ENCODE results near the gene TMEM132C. TPM values are rescaled to one million over a fixed set of nuclear protein-coding genes. Genes with fewer than 3 reads are reported as not detected.

Gene TMEM132C
- total and polyA plus RNA-seq, 11 donors, result 0.05 to 5.9 (median 0.85) TPM

- no peak overlapping the region for H3K27ac ChIP-seq
- no peaks in the 10 kb centered on the region for H3K4me1 ChIP-seq
- 90 to 92% (median 91%) methylated on average over 3 of the region's 3 CpGs for WGBS, 4 donors
- H3K4me3 ChIP-seq, result no peak overlapping the region
- H3K27me3 ChIP-seq, result no peaks in the 10 kb centered on the region
- no peak for ATAC-seq
- DNase-seq, result no peak
- H3K36me3 ChIP-seq, result no peaks in the 10 kb centered on the region
- no peaks in the 10 kb centered on the region for H3K9me3 ChIP-seq
- intact Hi-C loops (cut with DNase I), result no loop called here
- TF ChIP-seq CTCF (IDR thresholded peaks at IDR 0.05) (no peak), POLR2A (IDR thresholded peaks at IDR 0.05) (no peak)
Observed at GRCh38 chr12:128450810-128451209, 183.8 kb downstream of the TMEM132C start.

- Histone ChIP-seq H3K9me3 (no peaks in the 10 kb centered on the region), H3K36me3 (no peaks in the 10 kb centered on the region), H3K4me3 (no peak overlapping the region), H3K4me1 (no peaks in the 10 kb centered on the region), H3K27ac (no peak overlapping the region), H3K27me3 (no peaks in the 10 kb centered on the region)
- WGBS, 4 donors, result 29 to 40% (median 32%) methylated on average over 5 of the region's 5 CpGs
- ATAC-seq (peak in 1 of 4 donors; percentile 39), DNase-seq (no peak)
- no peak for TF ChIP-seq POLR2A (IDR thresholded peaks at IDR 0.05)
- no peak for TF ChIP-seq CTCF (IDR thresholded peaks at IDR 0.05)
- intact Hi-C loops (cut with DNase I), result no loop called here
Observed at GRCh38 chr12:128455851-128456250, 188.9 kb downstream of the TMEM132C start.

- no peaks in the 10 kb centered on the region for H3K36me3 ChIP-seq
- H3K27ac ChIP-seq, result no peak overlapping the region
- H3K27me3 ChIP-seq, result no peaks in the 10 kb centered on the region
- no peaks in the 10 kb centered on the region for H3K9me3 ChIP-seq
- TF ChIP-seq POLR2A (IDR thresholded peaks at IDR 0.05) (no peak), CTCF (IDR thresholded peaks at IDR 0.05) (no peak)
- intact Hi-C loops (cut with DNase I), result no loop called here
- DNase-seq (no peak), ATAC-seq (no peak)
- 94 to 100% (median 95%) methylated on average over 3 of the region's 3 CpGs for WGBS, 4 donors
- H3K4me1 ChIP-seq, result no peaks in the 10 kb centered on the region
- H3K4me3 ChIP-seq, result no peak overlapping the region
Observed at GRCh38 chr12:128456922-128457321, 190.0 kb downstream of the TMEM132C start.

- H3K27me3 ChIP-seq, result no peaks in the 10 kb centered on the region
- 67 to 75% (median 69%) methylated on average over 8 of the region's 8 CpGs for WGBS, 4 donors
- H3K4me1 ChIP-seq, result no peaks in the 10 kb centered on the region
- H3K27ac ChIP-seq, result no peak overlapping the region
- intact Hi-C loops (cut with DNase I), result no loop called here
- no peaks in the 10 kb centered on the region for H3K36me3 ChIP-seq
- H3K9me3 ChIP-seq, result no peaks in the 10 kb centered on the region
- H3K4me3 ChIP-seq, result no peak overlapping the region
- TF ChIP-seq CTCF (IDR thresholded peaks at IDR 0.05) (no peak), POLR2A (IDR thresholded peaks at IDR 0.05) (no peak)
- DNase-seq (no peak), ATAC-seq (no peak)
Observed at GRCh38 chr12:128458301-128458974, 191.5 kb downstream of the TMEM132C start.

All from heart left ventricle (tissue), 16 donors.